ENCODE measurements around the gene CHCHD3. TPM values are rescaled to one million over a fixed set of nuclear protein-coding genes. Genes with fewer than 3 reads are reported as not detected.

The CHCHD3 gene
- total RNA-seq, 4 donors from 2014 or later = 40.6 to 66.6 (median 48.1) TPM

DNA sequence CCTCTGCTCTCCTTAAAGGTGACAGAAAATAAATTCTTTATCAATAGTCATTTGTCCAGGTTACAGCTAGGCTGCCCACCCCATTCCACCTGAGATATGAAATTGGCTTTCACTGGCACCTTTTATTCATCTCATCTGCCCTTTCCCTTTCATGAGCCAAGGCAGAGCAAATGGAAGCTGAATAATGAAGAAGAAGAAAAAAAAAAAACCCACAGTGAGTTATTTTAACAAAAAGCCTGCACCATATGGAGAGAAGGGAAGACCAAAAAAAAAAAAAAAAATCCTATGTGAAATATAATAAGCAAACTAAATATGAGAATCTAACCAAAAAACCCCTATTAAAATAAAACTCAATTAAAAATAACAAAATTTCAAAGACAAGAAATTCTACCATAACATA is 59.2 kb downstream of the CHCHD3 start:
- Histone ChIP-seq H3K4me1 (no peaks in the 10 kb centered on the region), H3K9me3 (peaks cover 0 to 7% (median 0%) of the 10 kb centered on the region in 4 donors), H3K4me3 (no peak overlapping the region), H3K27ac (no peak overlapping the region), H3K36me3 (no peaks in the 10 kb centered on the region), H3K27me3 (no peaks in the 10 kb centered on the region)
- no peak for DNase-seq (ENCODE audit: low spot score in 2 of 2)
- no peak for TF ChIP-seq EP300 (IDR thresholded peaks at IDR 0.05)
- TF ChIP-seq, protein P1, sequence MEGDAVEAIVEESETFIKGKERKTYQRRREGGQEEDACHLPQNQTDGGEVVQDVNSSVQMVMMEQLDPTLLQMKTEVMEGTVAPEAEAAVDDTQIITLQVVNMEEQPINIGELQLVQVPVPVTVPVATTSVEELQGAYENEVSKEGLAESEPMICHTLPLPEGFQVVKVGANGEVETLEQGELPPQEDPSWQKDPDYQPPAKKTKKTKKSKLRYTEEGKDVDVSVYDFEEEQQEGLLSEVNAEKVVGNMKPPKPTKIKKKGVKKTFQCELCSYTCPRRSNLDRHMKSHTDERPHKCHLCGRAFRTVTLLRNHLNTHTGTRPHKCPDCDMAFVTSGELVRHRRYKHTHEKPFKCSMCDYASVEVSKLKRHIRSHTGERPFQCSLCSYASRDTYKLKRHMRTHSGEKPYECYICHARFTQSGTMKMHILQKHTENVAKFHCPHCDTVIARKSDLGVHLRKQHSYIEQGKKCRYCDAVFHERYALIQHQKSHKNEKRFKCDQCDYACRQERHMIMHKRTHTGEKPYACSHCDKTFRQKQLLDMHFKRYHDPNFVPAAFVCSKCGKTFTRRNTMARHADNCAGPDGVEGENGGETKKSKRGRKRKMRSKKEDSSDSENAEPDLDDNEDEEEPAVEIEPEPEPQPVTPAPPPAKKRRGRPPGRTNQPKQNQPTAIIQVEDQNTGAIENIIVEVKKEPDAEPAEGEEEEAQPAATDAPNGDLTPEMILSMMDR (IDR thresholded peaks at IDR 0.05) = no peak
- TF ChIP-seq POLR2A (IDR thresholded peaks at IDR 0.05) = no peak

DNA sequence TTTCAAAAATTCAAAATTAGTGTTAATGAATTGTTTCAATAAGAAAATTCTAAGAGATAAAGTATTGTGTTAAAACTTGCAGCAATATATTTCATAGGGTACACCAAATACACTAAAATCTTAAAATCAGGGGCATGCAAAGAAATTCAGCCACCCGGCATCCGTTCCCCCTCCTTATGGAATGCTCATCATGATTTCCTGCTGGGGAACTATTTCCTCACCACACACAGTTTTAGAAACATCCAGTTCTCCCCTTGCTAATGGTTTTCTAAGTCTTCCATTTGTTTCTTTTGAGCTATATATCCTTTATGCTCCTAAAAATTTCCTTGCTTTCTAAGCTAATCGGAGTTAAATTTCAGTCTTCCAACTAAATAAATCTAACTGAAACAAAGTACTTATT is 60.7 kb downstream of the CHCHD3 start:
- Histone ChIP-seq H3K9me3 (peaks cover 0 to 2% (median 0%) of the 10 kb centered on the region in 4 donors), H3K27ac (no peak overlapping the region), H3K36me3 (no peaks in the 10 kb centered on the region), H3K27me3 (no peaks in the 10 kb centered on the region), H3K4me3 (no peak overlapping the region), H3K4me1 (no peaks in the 10 kb centered on the region)
- no peak for TF ChIP-seq POLR2A (IDR thresholded peaks at IDR 0.05)
- TF ChIP-seq, protein P1 (IDR thresholded peaks at IDR 0.05) = no peak
- TF ChIP-seq EP300 (IDR thresholded peaks at IDR 0.05) = no peak
- WGBS, 2 donors = 78 to 85% methylated on average over 3 of the region's 3 CpGs
- DNase-seq (ENCODE audit: low spot score in 2 of 2) = no peak

DNA sequence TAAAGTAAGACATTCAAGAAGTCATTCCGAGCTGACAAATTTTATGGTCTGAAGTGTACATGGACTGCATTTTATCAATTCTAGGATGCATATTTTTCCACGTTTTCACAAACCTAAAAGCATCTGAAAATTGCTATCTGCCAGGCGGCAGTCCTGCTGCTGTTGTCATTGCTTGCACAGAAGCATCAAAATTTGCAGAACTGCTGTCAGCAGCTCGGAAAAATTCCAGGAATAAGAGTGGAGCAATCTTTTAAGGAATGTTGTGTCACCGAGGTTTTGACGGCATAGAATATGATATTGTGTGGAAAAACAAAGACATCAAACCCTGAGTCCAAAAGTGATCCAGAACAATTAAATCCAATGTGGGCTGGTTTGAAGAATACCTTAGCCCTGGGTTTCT is 61.4 kb downstream of the CHCHD3 start:
- no peak overlapping the region for H3K27ac ChIP-seq
- no peak for TF ChIP-seq EP300 (IDR thresholded peaks at IDR 0.05)
- TF ChIP-seq, protein P1 (IDR thresholded peaks at IDR 0.05) = no peak
- TF ChIP-seq POLR2A (IDR thresholded peaks at IDR 0.05) = no peak
- no peak overlapping the region for H3K4me3 ChIP-seq
- 86 to 92% methylated on average over 6 of the region's 6 CpGs for WGBS, 2 donors
- no peaks in the 10 kb centered on the region for H3K9me3 ChIP-seq
- DNase-seq (ENCODE audit: low spot score in 2 of 2) = no peak
- H3K4me1 ChIP-seq = no peaks in the 10 kb centered on the region
- no peaks in the 10 kb centered on the region for H3K27me3 ChIP-seq
- H3K36me3 ChIP-seq = no peaks in the 10 kb centered on the region

DNA sequence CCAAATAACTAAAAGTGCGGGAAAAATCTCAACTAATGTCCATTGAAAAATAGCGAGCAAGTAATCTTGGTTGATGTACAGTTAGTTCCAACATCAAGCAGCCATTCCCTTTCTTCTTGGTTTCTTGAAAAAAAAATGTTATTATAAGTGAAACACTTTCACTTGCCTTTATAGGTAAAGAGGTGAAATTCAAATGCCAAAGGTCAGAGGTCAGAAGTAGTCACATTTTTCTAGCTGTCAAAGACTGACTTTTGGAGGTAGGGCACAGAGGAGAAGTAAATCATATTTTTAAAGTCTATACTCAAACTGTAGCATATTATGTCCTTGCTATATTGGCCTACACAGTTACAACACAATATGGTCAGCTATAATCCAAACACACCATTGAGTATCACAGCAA is 62.3 kb downstream of the CHCHD3 start:
- Histone ChIP-seq H3K9me3 (no peaks in the 10 kb centered on the region), H3K4me1 (no peaks in the 10 kb centered on the region), H3K4me3 (no peak overlapping the region), H3K27ac (no peak overlapping the region), H3K36me3 (no peaks in the 10 kb centered on the region), H3K27me3 (no peaks in the 10 kb centered on the region)
- WGBS, 2 donors = 96 to 99% methylated on average over 2 of the region's 2 CpGs
- TF ChIP-seq EP300 (IDR thresholded peaks at IDR 0.05) (no peak), POLR2A (IDR thresholded peaks at IDR 0.05) (no peak)
- TF ChIP-seq, protein P1 (IDR thresholded peaks at IDR 0.05) = no peak
- no peak for DNase-seq (ENCODE audit: low spot score in 2 of 2)

DNA sequence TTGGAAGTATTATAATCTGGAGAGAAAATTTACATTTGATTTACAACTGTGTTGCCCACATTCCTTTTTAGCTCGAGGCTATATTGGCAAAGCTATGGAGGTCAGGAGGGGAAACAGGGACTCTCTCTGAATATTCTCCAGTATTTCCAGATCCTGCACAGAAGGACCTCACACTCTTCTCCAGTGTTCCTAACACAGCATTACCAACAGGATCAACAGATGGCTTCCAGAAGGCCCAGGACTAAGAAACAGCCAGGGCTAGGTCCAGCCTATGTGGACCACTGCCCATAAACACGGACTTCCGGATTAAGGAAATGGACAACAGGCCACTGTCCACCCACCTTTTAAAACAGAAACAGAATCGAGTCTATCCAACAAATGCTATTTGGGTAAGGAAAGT is 65.3 kb downstream of the CHCHD3 start:
- Histone ChIP-seq H3K4me1 (no peaks in the 10 kb centered on the region), H3K4me3 (no peak overlapping the region), H3K27me3 (no peaks in the 10 kb centered on the region), H3K27ac (no peak overlapping the region), H3K9me3 (no peaks in the 10 kb centered on the region), H3K36me3 (no peaks in the 10 kb centered on the region)
- TF ChIP-seq, protein P1 (IDR thresholded peaks at IDR 0.05) = no peak
- TF ChIP-seq POLR2A (IDR thresholded peaks at IDR 0.05) (no peak), EP300 (IDR thresholded peaks at IDR 0.05) (no peak)
- 53 to 54% methylated on average over 4 of the region's 4 CpGs for WGBS, 2 donors
- no peak for DNase-seq (ENCODE audit: low spot score in 2 of 2)

Measured in tibial nerve (tissue), 4 donors.